HepG2 (cell line): ENCODE results near the gene NAP1L1. TPM values are rescaled to one million over a fixed set of nuclear protein-coding genes. Genes with fewer than 3 reads are reported as not detected.

Source experiments
- ASH2L ChIP-seq: fragments of 300-600, 200-600 bp; sonication (generic); IDR thresholded peaks from 2 replicates; pipeline ENCODE4 v1.7.0; 2017; ENCODE audit warnings: low read depth, mild to moderate bottlenecking, moderate library complexity, mixed read lengths, low read length; ENCODE audit not compliant: insufficient read length
- CBX2 ChIP-seq, 2 experiments: fragments of 200-600 bp in 1 of 2; sonication (generic); formaldehyde crosslinking in 1 of 2; IDR thresholded peaks; 2 replicates each; pipeline versions ENCODE4 v1.7.0 to v1.8.1; 2018 to 2022; ENCODE audit warnings: low read depth in 2 of 2, low read length in 1 of 2, mild to moderate bottlenecking in 1 of 2, missing genetic modification reagents in 1 of 2
- CCDC6 ChIP-seq: sonication (generic); formaldehyde crosslinking; IDR thresholded peaks from 2 replicates; pipeline ENCODE4 v1.8.1; 2022; ENCODE audit warnings: mild to moderate bottlenecking, missing genetic modification reagents, moderate library complexity
- HOXD1 ChIP-seq: sonication (generic); formaldehyde crosslinking; IDR thresholded peaks from 2 replicates; pipeline ENCODE4 v1.5.0; 2020; ENCODE audit warnings: missing genetic modification reagents
- KAT2B ChIP-seq: fragments of 150-350 bp; IDR thresholded peaks from 2 replicates; pipeline ENCODE4 v1.6.1; 2014; ENCODE audit warnings: low read depth, low read length, borderline replicate concordance
- KDM2A ChIP-seq: sonication (generic); formaldehyde crosslinking; IDR thresholded peaks from 2 replicates; pipeline ENCODE4 v1.4.0; 2020; ENCODE audit warnings: low read depth, missing genetic modification reagents, borderline replicate concordance
- MATR3 ChIP-seq: sonication (generic); formaldehyde crosslinking; IDR thresholded peaks from 2 replicates; pipeline ENCODE4 v1.4.0; 2020; ENCODE audit warnings: missing genetic modification reagents
- MBD4 ChIP-seq: IDR thresholded peaks from 2 replicates; pipeline ENCODE4 v1.6.1; 2012; ENCODE audit warnings: low read length, inconsistent platforms, borderline replicate concordance
- MTA1 ChIP-seq: sonication (generic); formaldehyde crosslinking; IDR thresholded peaks from 2 replicates; pipeline ENCODE4 v1.4.0; 2020; ENCODE audit warnings: missing genetic modification reagents, mild to moderate bottlenecking, borderline replicate concordance
- RAD21 ChIP-seq: fragments of 450-650 bp; formaldehyde crosslinking; IDR thresholded peaks from 2 replicates; pipeline ENCODE4 v1.5.0; 2020; ENCODE audit warnings: mild to moderate bottlenecking
- RBM22 ChIP-seq: fragments of 200-400 bp; formaldehyde crosslinking; optimal IDR thresholded peaks from 2 replicates; pipeline ENCODE3; 2017; ENCODE audit warnings: mild to moderate bottlenecking, low read length, moderate library complexity
- SKI ChIP-seq: fragments of 450-650 bp; IDR thresholded peaks from one replicate; pipeline ENCODE4 v1.6.1; 2018; ENCODE audit warnings: mild to moderate bottlenecking; ENCODE audit not compliant: partially characterized antibody
- WIZ ChIP-seq: sonication (generic); formaldehyde crosslinking; IDR thresholded peaks from 2 replicates; pipeline ENCODE4 v1.5.1; 2020; ENCODE audit warnings: mild to moderate bottlenecking, missing genetic modification reagents
- YY1 ChIP-seq: IDR thresholded peaks from 2 replicates; pipeline ENCODE4 v1.6.1; 2011; ENCODE audit warnings: low read length, low read depth, moderate library complexity, mild to moderate bottlenecking; ENCODE audit not compliant: insufficient read depth, insufficient replicate concordance
- ZFY ChIP-seq: sonication (generic); formaldehyde crosslinking; IDR thresholded peaks from 2 replicates; pipeline ENCODE4 v1.4.0; 2020; ENCODE audit warnings: missing genetic modification reagents
- ZIK1 ChIP-seq: sonication (generic); formaldehyde crosslinking; IDR thresholded peaks from 2 replicates; pipeline ENCODE4 v1.5.0; 2020; ENCODE audit warnings: mild to moderate bottlenecking, low read depth, missing genetic modification reagents, borderline replicate concordance
- ZNF143 ChIP-seq: sonication (generic); formaldehyde crosslinking; IDR thresholded peaks from 2 replicates; pipeline ENCODE4 v1.4.0; 2020; ENCODE audit warnings: missing genetic modification reagents
- ZNF263 ChIP-seq: sonication (generic); formaldehyde crosslinking; IDR thresholded peaks from 2 replicates; pipeline ENCODE4 v1.4.0; 2020; ENCODE audit warnings: missing genetic modification reagents
- ZNF563 ChIP-seq: sonication (generic); formaldehyde crosslinking; IDR thresholded peaks from 2 replicates; pipeline ENCODE4 v1.8.0; 2022; ENCODE audit warnings: mild to moderate bottlenecking, moderate library complexity, missing genetic modification reagents
- ZNF629 ChIP-seq: sonication (generic); formaldehyde crosslinking; conservative IDR thresholded peaks from 2 replicates; pipeline ENCODE4 v1.5.0; 2020; ENCODE audit warnings: missing genetic modification reagents
- polyA plus RNA-seq, 8 experiments: library from polyadenylated mRNA; depleted of rRNA in 3 of 8; stranded (reverse) in 7 of 8; unstranded in 1 of 8; fragments of >200 nt; fragmentation: Illumina TruSeq in 4 of 8; extraction: Trizol in 4 of 8; gene quantifications; 2 replicates each; pipeline versions ENCODE4 v1.2.1 to v1.2.3, GENCODE V29; 2011 to 2016; ENCODE audit warnings: low read depth in 4 of 8, missing spikeins in 1 of 8, mixed read lengths in 1 of 8; ENCODE audit not compliant: insufficient read depth in 1 of 8
- total RNA-seq, 5 experiments: library from RNA; depleted of rRNA; stranded (reverse); fragments of >200 nt; fragmentation: Illumina TruSeq; extraction: Trizol; gene quantifications; 2 replicates each; pipeline ENCODE4 v1.2.3, GENCODE V29; 2016; ENCODE audit warnings: low read depth in 1 of 5
- TF ChIP-seq, protein P1 (sequence below): sonication (generic); formaldehyde crosslinking; IDR thresholded peaks from 2 replicates; pipeline ENCODE4 v1.5.1; 2020; ENCODE audit warnings: mild to moderate bottlenecking, missing genetic modification reagents, moderate library complexity
- TF ChIP-seq, protein P2 (sequence below): sonication (generic); formaldehyde crosslinking; IDR thresholded peaks from 2 replicates; pipeline ENCODE4 v1.5.0; 2020; ENCODE audit warnings: missing genetic modification reagents
- TF ChIP-seq, protein P3 (sequence below): conservative IDR thresholded peaks from 2 replicates; pipeline ENCODE4 v1.6.1; 2018; ENCODE audit warnings: missing genetic modification reagents

Gene NAP1L1
- total and polyA plus RNA-seq, 2 of the 13 experiments (the other 11 are each of a cell fraction or from before 2014, with no cell fraction given): 207 to 309 TPM

DNA sequence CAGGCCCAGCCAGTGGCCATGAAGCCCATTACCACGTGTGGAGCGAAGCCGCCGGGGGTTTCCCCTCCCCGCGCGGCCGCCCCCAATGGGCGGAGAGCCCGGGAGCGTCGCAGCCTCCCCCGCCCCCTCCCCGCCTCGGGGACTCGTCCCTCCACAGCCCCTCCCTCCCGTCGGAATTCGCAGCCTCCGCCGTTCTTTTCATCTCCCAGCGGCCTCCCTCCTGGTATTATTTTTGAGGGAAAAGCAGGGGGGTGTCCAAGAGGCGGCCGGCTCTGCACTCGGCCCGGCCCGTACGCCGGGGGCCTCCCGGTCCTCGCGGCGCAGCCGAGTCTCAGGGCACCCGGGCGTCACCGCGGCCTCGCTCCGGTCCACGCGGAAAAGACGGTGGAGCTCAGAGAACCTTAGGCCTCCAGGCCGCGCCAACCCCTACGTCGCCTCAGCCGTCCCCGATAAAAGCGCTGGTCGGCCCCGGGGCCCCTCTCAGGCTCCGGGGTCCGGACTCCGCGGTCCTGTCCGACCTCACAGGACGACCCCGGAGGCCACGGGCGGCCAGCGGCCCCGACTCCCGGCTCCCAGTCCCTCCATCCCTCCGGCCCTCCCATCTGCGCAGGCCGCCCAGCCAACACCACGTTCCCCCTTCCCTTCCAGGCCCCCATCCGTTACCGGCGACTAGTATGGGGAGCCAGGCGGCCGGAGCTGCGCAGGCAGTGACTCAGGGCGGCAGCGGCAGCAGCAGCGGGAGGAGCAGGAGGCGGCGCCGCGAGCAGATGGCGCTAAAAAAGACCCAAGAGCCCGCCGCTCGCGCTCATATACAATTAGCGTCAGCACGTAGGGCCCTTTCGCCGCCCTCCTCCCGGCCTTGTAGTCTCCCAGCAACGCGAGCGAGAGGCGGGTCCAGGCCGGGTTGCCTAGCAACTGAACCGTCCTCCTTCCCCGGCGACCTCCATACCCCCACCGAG is at the start of gene NAP1L1 (continued):
- TF ChIP-seq ZNF629: 0 out of 2 replicates have a peak, but pooled peaks have one; percentile 4
- TF ChIP-seq, protein P1, sequence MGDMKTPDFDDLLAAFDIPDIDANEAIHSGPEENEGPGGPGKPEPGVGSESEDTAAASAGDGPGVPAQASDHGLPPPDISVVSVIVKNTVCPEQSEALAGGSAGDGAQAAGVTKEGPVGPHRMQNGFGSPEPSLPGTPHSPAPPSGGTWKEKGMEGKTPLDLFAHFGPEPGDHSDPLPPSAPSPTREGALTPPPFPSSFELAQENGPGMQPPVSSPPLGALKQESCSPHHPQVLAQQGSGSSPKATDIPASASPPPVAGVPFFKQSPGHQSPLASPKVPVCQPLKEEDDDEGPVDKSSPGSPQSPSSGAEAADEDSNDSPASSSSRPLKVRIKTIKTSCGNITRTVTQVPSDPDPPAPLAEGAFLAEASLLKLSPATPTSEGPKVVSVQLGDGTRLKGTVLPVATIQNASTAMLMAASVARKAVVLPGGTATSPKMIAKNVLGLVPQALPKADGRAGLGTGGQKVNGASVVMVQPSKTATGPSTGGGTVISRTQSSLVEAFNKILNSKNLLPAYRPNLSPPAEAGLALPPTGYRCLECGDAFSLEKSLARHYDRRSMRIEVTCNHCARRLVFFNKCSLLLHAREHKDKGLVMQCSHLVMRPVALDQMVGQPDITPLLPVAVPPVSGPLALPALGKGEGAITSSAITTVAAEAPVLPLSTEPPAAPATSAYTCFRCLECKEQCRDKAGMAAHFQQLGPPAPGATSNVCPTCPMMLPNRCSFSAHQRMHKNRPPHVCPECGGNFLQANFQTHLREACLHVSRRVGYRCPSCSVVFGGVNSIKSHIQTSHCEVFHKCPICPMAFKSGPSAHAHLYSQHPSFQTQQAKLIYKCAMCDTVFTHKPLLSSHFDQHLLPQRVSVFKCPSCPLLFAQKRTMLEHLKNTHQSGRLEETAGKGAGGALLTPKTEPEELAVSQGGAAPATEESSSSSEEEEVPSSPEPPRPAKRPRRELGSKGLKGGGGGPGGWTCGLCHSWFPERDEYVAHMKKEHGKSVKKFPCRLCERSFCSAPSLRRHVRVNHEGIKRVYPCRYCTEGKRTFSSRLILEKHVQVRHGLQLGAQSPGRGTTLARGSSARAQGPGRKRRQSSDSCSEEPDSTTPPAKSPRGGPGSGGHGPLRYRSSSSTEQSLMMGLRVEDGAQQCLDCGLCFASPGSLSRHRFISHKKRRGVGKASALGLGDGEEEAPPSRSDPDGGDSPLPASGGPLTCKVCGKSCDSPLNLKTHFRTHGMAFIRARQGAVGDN (CRISPR knock-in tag): peak; percentile 90
- peak; percentile 93 for TF ChIP-seq RBM22
- TF ChIP-seq ZNF263 (CRISPR knock-in tag): peak; percentile 84
- TF ChIP-seq, protein P2, sequence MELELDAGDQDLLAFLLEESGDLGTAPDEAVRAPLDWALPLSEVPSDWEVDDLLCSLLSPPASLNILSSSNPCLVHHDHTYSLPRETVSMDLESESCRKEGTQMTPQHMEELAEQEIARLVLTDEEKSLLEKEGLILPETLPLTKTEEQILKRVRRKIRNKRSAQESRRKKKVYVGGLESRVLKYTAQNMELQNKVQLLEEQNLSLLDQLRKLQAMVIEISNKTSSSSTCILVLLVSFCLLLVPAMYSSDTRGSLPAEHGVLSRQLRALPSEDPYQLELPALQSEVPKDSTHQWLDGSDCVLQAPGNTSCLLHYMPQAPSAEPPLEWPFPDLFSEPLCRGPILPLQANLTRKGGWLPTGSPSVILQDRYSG: peak; percentile 26; the same call in 1 of the 2 replicates
- no peak for TF ChIP-seq WIZ
- TF ChIP-seq MATR3 (CRISPR knock-in tag): no peak
- peak; percentile 45 for TF ChIP-seq YY1
- TF ChIP-seq CBX2 (IDR thresholded peaks at IDR 0.05; ENCODE audit: low read depth, low read length): no peak
- TF ChIP-seq CBX2 (CRISPR knock-in tag; IDR thresholded peaks at IDR 0.05; ENCODE audit: low read depth): no peak
- TF ChIP-seq ZNF143 (CRISPR knock-in tag): peak; percentile 48; the same call in 1 of the 2 replicates
- TF ChIP-seq ZFY: peak; percentile 91
- no peak; the same call in none of the 2 replicates for TF ChIP-seq KDM2A (CRISPR knock-in tag)
- TF ChIP-seq, protein P3, sequence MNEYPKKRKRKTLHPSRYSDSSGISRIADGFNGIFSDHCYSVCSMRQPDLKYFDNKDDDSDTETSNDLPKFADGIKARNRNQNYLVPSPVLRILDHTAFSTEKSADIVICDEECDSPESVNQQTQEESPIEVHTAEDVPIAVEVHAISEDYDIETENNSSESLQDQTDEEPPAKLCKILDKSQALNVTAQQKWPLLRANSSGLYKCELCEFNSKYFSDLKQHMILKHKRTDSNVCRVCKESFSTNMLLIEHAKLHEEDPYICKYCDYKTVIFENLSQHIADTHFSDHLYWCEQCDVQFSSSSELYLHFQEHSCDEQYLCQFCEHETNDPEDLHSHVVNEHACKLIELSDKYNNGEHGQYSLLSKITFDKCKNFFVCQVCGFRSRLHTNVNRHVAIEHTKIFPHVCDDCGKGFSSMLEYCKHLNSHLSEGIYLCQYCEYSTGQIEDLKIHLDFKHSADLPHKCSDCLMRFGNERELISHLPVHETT (CRISPR knock-in tag): 0 out of 2 replicates have a peak, but pooled peaks have one; percentile 17
- TF ChIP-seq RAD21 (CRISPR knock-in tag): 0 out of 2 replicates have a peak, but pooled peaks have one; percentile 3
- 0 out of 2 replicates have a peak, but pooled peaks have one; percentile 65 for TF ChIP-seq ZIK1 (CRISPR knock-in tag)
- peak; percentile 64; the same call in 1 of the 2 replicates for TF ChIP-seq HOXD1 (CRISPR knock-in tag)
- no peak for TF ChIP-seq KAT2B
- peak; percentile 5 for TF ChIP-seq SKI
- no peak; the same call in none of the 2 replicates for TF ChIP-seq MTA1 (CRISPR knock-in tag)
- TF ChIP-seq MBD4: no peak
- peak; percentile 81 for TF ChIP-seq ASH2L
- TF ChIP-seq CCDC6: no peak; the same call in none of the 2 replicates
- TF ChIP-seq ZNF563: peak; percentile 72; the same call in 1 of the 2 replicates
